IPS DF 6.9 (cell line): ENCODE data around the gene FOXO3.
"Not testable (repeated sequence)": the region's sequence is repeated elsewhere in the genome, so short reads cannot be mapped to it uniquely, and the experiment has no call there.

ENCODE experiments used
- DNase-seq: peaks from one replicate; pipeline ENCODE4 v3.0.0-alpha.2; 2013; ENCODE audit warnings: low read depth, low spot score
- H3K27ac ChIP-seq: one replicate; pipeline ENCODE4 v1.5.1; 2013; ENCODE audit warnings: low read length, control low read depth
- H3K27me3 ChIP-seq: 2 replicates; pipeline ENCODE4 v1.6.1; 2013; ENCODE audit warnings: mild to moderate bottlenecking, low read length; ENCODE audit not compliant: control insufficient read depth, insufficient read depth
- H3K36me3 ChIP-seq: 2 replicates; pipeline ENCODE4 v1.6.1; 2013; ENCODE audit warnings: low read length; ENCODE audit not compliant: control insufficient read depth, insufficient read depth
- H3K4me1 ChIP-seq: 2 replicates; pipeline ENCODE4 v1.6.1; 2013; ENCODE audit warnings: low read length; ENCODE audit not compliant: control insufficient read depth, insufficient read depth
- H3K4me3 ChIP-seq: 2 replicates; pipeline ENCODE4 v1.5.1; 2013; ENCODE audit warnings: mild to moderate bottlenecking, low read length
- H3K9me3 ChIP-seq: 2 replicates; pipeline ENCODE4 v1.6.1; 2013; ENCODE audit warnings: low read length, inconsistent platforms; ENCODE audit not compliant: control insufficient read depth, insufficient read depth
- WGBS: extraction: QIAGEN DNeasy Blood & Tissue Kit; methylation state at CpG from one replicate; pipeline ENCODE4 v1.1.7; 2013; ENCODE audit warnings: mixed read lengths, missing lambda C conversion rate; ENCODE audit not compliant: insufficient read length, insufficient coverage; 5-methylcytosine and 5-hydroxymethylcytosine counted together

FOXO3 gene

GRCh38 chr6:108672641-108673040 is 111.9 kb downstream of the FOXO3 start:
- no peak overlapping the region for H3K27ac ChIP-seq
- H3K9me3 ChIP-seq: no peaks in the 10 kb centered on the region
- no peak for DNase-seq
- no peaks in the 10 kb centered on the region for H3K27me3 ChIP-seq
- no peak overlapping the region for H3K4me3 ChIP-seq
- no CpG with 5 or more reads among the region's 3 CpGs for WGBS
- H3K36me3 ChIP-seq: no peaks in the 10 kb centered on the region
- peaks cover 9% of the 10 kb centered on the region for H3K4me1 ChIP-seq

- DNase-seq: no peak
- Histone ChIP-seq H3K36me3 (no peaks in the 10 kb centered on the region), H3K27me3 (no peaks in the 10 kb centered on the region), H3K4me3 (no peak overlapping the region), H3K4me1 (peaks cover 7% of the 10 kb centered on the region), H3K9me3 (no peaks in the 10 kb centered on the region), H3K27ac (no peak overlapping the region)
- no CpG with 5 or more reads among the region's 6 CpGs for WGBS
These were observed 112.4 kb downstream of the FOXO3 start for GRCh38 chr6:108673153-108673552.

GRCh38 chr6:108673602-108674001 is 112.9 kb downstream of the FOXO3 start:
- Histone ChIP-seq H3K4me1 (peaks cover 7% of the 10 kb centered on the region), H3K27ac (no peak overlapping the region), H3K9me3 (no peaks in the 10 kb centered on the region), H3K27me3 (no peaks in the 10 kb centered on the region), H3K36me3 (no peaks in the 10 kb centered on the region), H3K4me3 (no peak overlapping the region)
- no peak for DNase-seq
- WGBS: no CpG with 5 or more reads among the region's 2 CpGs

DNA sequence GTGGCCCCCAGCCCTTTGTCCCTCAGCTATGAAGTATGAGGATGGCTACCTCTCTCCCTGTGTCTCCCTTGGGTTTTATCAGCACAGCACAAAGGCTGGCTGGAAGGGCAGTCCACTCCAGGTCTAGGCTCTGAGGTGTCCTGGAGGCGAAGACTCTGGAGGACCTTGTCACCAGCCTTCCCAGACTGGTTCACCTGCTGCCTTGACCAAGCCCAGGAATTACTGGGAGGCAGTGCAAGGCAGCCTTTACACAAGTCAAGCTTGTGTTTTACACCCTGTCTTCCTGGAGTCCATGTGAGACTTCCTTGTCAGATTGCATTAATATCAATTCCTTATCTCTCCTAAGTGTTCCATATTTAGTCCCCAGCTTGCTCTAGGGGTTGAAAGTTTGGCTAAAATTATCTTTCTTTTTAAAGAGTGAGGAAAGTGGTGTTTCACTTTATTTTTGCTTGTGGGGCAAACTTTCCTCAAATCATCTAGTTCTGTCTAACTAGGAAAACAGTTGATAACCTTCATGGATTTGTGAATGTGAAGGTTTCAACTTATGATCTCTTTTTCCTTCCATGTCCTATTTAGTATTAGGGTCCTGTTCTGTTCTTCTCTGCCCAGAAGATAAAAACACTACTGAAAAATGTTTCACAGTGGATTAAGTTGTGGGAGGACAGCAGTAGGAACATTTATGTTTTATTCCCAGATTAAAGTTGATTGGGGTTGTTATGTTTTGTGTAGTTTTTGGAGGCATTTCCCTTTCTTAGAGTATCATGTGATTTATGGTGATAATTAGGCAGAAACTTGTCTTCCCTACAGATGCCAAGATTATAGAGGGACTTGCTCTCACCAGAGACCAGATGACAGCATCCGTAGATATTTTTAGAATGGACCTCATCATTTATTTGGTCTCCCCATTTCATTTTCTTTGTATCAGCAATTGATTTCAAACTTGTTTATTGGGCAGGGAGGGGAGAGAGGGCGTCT is 114.8 kb downstream of the FOXO3 start:
- H3K27ac ChIP-seq: no peak overlapping the region
- H3K36me3 ChIP-seq: no peaks in the 10 kb centered on the region
- H3K27me3 ChIP-seq: no peaks in the 10 kb centered on the region
- DNase-seq: no peak
- H3K9me3 ChIP-seq: no peaks in the 10 kb centered on the region
- peaks cover 7% of the 10 kb centered on the region for H3K4me1 ChIP-seq
- H3K4me3 ChIP-seq: no peak overlapping the region
- WGBS: no CpG with 5 or more reads among the region's 3 CpGs

- Histone ChIP-seq H3K27ac (no peak overlapping the region), H3K36me3 (no peaks in the 10 kb centered on the region), H3K4me3 (no peak overlapping the region), H3K9me3 (no peaks in the 10 kb centered on the region), H3K4me1 (peaks cover 4% of the 10 kb centered on the region), H3K27me3 (no peaks in the 10 kb centered on the region)
- no peak for DNase-seq
- WGBS: 100% methylated on average over 3 of the region's 3 CpGs
These were observed 115.8 kb downstream of the FOXO3 start for GRCh38 chr6:108676555-108676954.

DNA sequence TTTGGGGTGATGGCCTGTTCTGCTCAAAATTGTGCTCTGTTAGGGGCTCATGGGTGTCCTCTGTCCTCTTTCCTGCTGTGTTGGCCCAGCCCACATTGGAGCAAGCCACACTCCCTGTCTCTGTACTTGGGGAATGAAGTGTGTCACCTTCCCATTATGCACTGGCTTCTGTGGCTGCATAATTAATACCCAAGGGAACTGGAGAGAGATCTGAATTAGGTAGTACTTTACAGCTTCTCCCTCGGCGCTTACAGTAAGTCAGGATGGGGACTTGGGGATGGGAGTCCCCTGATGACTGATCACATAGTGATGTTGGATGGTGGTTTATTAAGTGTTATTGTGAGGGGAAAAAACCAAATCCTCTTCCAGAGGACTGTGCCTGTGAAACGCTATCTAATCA is 116.6 kb downstream of the FOXO3 start:
- H3K4me1 ChIP-seq: peaks cover 2% of the 10 kb centered on the region
- H3K27ac ChIP-seq: no peak overlapping the region
- no CpG with 5 or more reads among the region's 3 CpGs for WGBS
- no peak for DNase-seq
- no peaks in the 10 kb centered on the region for H3K36me3 ChIP-seq
- H3K27me3 ChIP-seq: no peaks in the 10 kb centered on the region
- no peak overlapping the region for H3K4me3 ChIP-seq
- no peaks in the 10 kb centered on the region for H3K9me3 ChIP-seq

DNA sequence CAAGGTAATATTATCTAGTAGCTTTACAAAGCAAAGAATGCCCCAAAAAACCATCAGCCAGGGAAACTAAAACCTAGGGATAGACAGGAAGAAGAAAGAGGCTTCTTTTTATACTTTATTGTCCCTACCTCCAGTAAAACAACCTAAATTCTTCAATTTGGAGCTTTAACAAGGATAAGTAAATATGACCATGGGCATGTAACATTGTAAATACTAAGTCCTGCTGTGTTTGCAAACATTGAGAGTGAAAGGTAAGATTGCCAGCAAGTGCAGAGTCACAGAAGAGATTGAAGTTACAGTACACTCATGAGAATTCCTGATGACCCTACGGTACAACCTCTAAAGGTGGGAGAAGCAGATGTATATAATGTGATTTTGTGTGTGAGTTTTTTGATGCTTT is 117.2 kb downstream of the FOXO3 start:
- Histone ChIP-seq H3K27ac (no peak overlapping the region), H3K4me1 (peaks cover 2% of the 10 kb centered on the region), H3K27me3 (no peaks in the 10 kb centered on the region), H3K36me3 (no peaks in the 10 kb centered on the region), H3K9me3 (no peaks in the 10 kb centered on the region), H3K4me3 (no peak overlapping the region)
- no CpG with 5 or more reads among the region's 1 CpG for WGBS
- DNase-seq: no peak

- H3K4me1 ChIP-seq, H3K9me3 ChIP-seq, H3K27me3 ChIP-seq, H3K27ac ChIP-seq, DNase-seq, H3K36me3 ChIP-seq, H3K4me3 ChIP-seq: not testable (repeated sequence)
- whole genome bisulfite sequencing: no CpG with 5 or more reads among the region's 9 CpGs
These were observed 119.6 kb downstream of the FOXO3 start for GRCh38 chr6:108680314-108680713.

- not testable (repeated sequence) for H3K4me3 ChIP-seq, H3K4me1 ChIP-seq, DNase-seq, H3K27me3 ChIP-seq, H3K27ac ChIP-seq, H3K9me3 ChIP-seq, H3K36me3 ChIP-seq
- WGBS: no CpG with 5 or more reads among the region's 1 CpG
These were observed 121.0 kb downstream of the FOXO3 start for GRCh38 chr6:108681721-108682120.

- H3K27me3 ChIP-seq, DNase-seq: not testable (repeated sequence)
- WGBS: no CpG with 5 or more reads among the region's 7 CpGs
These were observed 121.8 kb downstream of the FOXO3 start for GRCh38 chr6:108682383-108683119.

More at GRCh38 chr6:108682383-108683119, 121.8 kb downstream of the FOXO3 start:
- H3K9me3 ChIP-seq, H3K4me3 ChIP-seq, H3K36me3 ChIP-seq, H3K4me1 ChIP-seq, H3K27ac ChIP-seq: not testable (repeated sequence)
